GM18511 (cell line): Measurements from ENCODE around the gene SLC9A3.
"Not testable (repeated sequence)": the region's sequence is repeated elsewhere in the genome, so short reads cannot be mapped to it uniquely, and the experiment has no call there.

ENCODE experiments used
- ATAC-seq: cut with Tn5 transposase; IDR thresholded peaks from one replicate; pipeline ENCODE4 v1.9.1; 2021; ENCODE audit warnings: mild to moderate bottlenecking, moderate library complexity; ENCODE audit not compliant: unreplicated experiment

Gene SLC9A3

DNA sequence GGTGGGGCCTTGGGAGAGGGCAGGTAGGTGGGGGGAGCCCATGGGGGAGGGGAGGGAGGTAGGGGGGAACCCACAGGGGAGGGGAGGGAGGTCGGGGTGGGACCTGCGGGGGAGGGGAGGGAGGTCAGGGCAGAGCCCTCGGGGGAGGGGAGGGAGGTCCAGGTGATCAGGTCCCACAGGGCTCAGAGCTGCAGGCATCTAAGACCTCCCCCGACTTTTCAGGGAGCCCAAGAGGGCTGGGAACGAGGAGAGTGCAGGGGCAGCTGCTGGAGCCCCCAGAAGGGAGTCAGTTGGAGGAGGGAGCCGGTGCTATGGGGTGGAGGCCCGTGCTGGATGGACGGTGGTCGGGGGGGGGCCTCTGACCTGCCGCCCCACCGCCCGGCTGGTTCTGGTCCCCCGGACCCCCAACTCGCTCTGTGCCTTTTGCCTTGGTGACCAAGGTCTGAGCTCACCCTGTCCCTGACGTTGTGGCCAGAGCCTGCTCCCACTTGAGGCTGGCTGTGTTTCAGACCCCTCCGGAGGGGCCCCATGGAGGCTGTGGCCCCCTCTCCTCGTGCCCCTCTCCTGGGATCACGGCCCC is 31.8 kb downstream of the SLC9A3 start:
- ATAC-seq = no peak

DNA sequence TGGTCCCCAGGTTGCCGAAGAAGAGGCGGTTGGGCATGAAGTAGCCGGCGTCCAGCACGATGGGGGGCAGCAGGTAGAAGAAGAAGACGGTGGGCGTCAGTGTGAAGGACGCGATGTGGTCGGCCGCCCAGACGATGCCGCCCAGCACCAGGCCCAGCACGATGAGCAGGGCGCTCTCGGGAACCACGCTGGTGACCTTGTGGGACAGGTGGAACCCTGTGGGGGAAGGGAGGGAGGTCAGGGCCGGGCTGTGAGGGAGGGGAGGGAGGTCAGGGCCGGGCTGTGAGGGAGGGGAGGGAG is 32.4 kb downstream of the SLC9A3 start:
- no peak for ATAC-seq

DNA sequence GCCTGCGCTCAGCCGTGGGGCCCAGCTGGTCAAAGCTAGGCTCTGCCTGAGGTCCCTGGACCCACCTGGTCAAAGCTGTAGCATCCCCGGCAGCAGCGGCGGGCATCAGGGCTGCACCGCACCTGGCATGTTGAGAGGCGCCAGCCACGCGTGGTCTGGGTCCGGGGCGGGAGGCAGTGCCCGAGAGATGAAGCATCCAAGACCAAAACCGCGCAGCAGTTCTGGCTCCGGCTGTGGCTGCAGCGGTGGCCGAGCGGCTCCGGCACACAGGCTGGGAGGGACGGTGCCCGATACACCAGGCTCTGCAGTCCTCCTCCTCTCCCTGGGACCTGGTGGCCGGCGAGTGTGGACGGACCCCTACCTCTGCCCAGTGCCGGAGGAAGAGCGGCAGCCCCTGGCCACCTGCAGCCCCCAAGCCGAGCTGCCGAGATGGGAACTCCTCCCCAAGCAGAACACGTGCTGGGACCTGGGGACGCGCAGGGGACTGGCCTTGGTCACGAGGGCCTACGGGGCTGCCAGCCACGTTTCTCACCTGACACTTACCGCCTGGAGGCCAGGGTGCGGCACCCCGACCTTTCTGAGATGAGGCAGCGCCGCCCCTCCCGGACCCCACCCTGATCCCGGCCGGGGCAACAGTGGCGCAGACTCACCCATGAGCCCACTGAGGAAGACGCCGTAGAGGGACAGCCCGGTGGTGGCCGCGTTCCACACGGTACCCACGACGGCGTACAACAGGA is 33.0 kb downstream of the SLC9A3 start:
- ATAC-seq = no peak

DNA sequence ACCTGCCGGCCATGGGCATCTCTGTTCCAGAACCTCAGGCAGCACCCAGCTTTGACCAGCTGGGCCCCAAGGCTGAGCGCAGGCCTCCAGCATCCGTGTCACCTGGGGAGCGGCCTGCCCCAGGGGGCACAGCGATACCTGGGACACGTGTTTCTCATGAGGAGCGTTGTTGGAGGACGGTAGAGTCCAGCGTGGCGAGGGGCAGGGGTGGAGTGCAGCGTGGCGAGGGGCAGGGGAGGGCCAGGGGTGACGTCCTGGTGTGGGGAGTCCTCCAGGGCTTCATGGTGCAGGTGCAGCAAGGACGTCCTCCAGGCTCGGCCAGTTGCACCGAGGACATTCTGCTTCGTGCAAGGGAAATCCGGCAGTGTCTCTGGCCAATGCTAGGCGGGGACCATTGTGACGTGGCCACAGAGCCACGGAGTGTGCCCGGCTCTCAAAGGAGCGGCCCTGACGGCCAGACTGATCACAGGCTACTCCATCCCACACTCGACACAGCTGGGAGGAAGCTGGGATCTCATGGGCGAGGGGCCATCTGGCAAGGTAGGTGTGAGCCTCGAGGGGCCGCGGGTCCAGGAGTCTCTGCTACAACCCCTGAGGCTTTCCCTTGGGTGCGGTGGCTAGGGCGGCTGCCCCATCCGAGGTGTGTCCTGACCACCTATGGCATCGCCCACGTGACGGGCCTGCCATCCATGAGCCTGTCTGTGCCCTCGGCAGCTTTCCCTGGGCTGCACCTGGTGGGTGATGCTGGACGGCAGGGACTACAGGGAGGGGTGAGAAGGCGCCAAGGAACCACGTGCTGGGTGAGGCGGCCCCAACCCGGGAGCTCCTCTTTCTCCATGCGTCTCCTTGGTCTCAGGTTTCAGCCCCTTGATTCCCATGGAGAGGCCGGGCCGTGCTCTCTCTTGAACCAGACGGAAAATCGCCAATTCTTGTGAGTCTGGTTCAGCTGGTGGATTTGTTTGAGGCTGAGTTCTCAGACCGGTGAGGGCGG is 33.8 kb downstream of the SLC9A3 start:
- ATAC-seq = no peak

DNA sequence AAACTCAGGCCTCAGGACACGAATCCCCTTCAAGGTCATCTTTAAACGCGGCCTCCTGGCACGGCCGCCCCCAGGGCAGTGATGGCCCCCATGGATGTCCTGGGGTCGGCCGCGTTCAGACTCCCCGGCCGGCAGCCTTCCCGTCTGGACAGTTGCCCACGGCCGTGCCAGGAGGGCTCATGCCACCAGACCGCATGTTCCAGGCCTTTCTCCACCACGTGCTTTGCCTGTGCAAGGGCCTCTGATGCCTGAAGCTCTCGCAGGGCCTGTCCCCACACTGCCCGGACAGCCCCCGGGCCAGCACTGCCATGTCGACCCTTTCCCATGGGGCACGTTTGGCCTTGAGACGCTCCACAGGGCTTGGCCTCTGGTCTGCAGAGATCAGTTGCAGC is 34.6 kb downstream of the SLC9A3 start:
- no peak for ATAC-seq

DNA sequence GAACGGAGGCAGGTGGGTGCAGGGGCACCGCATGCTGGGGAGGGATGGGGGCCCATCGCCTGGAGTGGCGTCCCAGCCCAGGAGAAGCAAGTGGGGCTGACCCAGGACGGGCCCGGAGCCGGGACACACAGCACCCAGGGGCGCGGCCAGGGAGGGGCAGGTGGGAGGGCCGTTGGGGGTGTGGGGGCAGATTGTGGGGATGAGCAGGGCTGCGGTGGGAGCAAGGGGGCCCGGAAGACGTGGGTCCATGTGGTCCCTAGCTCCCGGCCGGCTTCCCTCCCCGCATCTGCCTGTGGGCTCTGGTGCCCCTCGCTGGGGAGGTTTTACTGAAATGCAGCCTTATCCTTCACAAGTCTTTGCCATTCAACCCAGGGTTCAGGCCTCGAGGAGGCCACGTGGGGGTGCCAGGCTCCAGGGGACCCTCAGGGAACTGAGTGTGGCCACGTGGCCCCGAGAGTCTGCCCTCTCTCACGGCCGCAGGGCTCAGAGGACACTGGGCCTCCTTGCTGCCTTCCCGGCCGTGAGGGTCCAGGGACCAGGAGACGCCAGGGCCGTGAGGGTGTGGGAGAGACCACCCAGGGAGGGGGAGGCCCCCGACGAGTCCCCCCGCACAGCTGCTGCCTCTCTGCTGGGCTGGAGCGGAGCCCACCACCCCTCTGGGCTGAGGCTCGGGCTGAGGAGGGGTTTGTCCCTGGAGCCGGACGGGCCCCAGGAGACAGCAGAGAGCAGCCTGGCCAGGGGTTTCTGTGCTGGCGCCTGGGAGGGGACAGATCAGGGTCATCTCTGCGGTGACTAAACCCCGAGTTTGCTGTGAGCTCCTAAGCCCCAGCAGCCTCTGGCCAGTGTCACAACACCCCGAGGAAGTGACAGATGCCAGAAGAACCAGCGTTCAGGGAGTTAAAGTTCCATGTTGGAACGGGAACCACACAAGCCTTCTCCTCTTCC is 35.2 kb downstream of the SLC9A3 start:
- no peak for ATAC-seq

DNA sequence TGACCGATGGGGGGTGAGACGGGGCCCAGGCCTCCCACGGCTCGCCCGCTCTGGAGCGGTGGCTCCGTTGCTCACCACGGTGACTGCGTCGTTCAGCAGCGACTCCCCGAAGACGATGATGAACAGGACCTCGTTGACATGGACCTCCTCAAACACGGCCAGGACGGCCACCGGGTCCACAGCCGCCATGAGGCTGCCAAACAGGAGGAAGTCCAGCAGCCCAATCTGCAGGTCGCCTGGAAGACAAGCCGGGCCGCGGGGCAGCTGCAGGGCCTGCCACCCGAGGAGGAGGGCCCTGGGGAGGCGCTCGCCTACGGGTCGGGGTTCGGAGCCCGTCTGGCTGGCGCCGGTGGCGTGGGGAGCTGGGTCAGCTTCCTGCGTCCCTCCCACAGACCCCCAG is 36.0 kb downstream of the SLC9A3 start:
- ATAC-seq = no peak

DNA sequence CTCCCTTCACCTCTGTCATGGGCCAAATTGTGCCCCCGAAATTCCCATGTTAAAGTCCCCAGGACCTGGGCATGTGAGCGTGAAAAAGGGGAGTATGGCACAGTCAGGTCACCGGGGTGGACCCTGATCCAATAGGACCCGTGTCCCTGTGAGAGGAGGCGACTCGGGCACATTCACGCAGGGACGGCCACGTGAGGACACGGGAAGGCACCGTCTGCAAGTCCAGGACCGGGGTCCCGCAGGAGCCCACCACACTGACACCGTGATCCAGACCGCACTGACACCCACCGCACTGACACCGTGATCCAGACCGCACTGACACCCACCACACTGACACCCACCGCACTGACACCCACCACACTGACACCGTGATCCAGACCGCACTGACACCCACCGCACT is 37.7 kb downstream of the SLC9A3 start:
- ATAC-seq = not testable (repeated sequence)

DNA sequence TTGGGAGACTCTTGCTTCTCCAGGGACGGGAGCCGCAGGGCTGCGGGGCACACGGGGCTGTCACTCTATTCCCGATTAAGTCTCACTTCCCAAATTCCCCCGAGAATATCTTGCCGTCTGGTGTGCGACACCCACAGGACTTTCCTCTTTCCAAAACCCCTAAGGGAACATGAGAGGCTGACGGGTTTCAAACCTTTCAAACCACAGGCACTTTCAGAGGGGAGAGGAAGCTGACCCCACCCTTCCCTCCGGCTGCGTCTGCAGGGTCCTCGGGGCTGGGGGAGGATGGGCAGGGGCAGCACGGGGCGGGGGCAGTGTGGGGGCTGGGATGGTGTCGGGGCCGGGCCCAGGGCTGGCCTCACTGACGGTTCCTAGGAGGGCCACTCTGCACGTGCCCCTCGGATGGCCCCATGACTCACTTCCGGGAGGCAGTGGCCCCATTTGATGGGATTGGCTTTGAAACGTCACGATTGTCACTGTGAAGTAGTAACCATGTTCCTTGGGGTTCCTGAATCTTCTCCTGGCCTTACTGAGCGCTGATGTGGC is 38.2 kb downstream of the SLC9A3 start:
- ATAC-seq = no peak

DNA sequence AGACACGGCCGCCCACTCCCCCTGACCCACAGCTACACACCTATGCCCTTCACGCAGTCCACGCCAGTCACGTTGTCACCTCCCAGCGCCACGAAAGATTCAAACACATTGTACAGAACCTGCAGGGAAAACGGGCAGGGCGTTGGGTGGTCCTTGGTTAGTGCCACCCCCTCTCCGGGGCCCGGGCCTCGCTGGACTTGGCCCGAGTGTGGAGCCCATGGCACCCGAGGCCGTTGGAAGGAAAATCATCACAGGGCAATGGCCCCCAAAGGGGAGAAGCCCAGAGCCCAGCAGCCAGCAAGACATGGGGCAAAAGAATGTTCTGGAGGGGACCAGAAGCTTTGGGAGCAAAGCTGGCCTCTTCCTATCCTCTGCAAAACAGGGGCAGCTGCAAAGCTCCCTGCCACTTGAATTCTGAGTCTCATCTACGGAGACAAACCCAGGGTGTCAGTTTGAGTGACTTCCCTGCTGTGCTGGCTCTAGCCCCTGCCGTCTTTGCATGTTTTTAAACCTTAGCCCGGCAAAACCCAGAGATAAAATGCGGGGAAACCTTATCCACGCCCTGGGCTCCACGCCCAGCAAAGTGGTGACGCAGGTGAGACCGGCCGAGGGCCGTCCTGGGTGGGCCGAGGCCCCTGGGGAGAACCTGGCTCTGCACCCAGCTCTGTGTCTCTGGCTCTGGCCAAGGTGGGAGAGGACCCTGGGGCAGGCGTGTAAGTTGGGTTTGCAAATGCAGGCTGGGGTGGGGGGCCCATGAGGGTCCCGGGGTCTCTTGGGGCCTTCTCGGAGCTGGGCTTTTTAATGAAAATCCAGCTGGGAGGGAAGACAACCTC is 38.9 kb downstream of the SLC9A3 start:
- no peak for ATAC-seq

DNA sequence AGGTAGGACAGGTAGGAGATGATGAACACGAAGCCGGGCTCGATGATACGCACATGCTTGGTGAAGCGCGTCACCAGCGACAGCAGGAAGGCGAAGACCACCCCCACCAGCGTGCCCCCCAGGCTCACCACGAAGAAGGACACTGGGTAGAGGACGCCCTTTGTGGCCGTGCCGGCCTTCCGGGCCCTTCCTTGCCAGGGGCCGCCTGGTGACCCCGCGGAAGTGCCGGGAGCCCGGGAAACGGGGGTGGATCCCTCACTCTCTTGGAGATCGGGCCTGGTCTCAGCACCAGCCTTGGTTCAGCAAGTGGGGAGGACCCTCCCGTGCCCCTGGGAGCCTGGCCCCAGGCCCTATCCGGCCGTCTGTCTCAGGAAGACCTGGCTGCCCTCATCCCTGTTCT is 39.7 kb downstream of the SLC9A3 start:
- ATAC-seq = no peak

DNA sequence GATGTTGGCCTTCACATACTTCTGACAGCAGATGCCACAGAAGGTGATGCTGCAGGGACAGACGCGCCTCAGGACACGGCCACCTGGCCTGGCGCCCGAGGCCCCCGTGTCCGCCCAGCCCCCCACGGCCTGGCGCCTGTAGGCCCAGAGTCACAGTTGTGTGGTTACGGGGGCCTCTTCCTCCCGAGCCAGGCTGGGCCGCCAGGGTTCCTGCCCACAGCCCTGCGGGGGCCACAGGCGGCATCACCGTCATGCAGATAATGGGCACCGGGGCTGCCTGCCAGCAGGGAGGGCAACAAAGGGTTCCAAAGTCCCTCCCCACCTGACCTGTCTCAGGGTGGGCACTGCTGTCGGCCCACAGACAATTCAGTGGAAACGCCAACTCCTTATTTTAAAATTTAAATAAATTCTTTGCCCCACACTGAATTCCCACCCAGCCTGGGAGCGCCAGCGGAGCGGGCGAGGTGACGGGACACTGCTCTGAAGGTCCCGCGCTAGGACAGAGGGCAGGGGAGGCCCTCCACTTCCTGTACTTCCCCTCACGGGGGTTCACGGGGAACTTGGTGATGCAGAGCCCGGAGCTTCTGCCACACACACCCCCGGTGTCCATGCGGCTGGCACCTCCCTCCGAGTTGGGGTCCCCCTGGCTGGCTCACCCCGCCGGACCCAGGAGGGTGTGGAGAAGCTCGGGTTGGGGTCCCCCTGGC is 40.7 kb downstream of the SLC9A3 start:
- ATAC-seq = no peak

DNA sequence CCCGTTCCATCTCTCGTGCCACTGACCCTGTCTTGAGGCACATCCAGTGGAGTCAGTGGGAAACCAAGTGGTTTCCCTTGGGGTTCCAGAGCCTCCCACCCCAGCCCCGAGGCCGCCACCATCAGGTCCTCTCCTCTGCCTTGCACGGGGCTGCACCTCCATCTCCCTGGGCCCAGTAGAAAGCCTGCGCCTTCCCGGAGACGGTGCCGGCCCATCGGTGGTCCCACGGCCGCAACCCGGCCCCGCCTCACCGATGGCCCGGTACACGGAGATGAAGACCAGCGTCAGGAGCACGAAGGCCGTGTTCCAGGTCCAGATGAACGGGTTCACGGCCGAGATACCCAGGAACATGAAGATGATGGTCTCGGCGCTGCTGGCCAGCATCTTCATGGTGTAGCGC is 41.2 kb downstream of the SLC9A3 start:
- no peak for ATAC-seq

DNA sequence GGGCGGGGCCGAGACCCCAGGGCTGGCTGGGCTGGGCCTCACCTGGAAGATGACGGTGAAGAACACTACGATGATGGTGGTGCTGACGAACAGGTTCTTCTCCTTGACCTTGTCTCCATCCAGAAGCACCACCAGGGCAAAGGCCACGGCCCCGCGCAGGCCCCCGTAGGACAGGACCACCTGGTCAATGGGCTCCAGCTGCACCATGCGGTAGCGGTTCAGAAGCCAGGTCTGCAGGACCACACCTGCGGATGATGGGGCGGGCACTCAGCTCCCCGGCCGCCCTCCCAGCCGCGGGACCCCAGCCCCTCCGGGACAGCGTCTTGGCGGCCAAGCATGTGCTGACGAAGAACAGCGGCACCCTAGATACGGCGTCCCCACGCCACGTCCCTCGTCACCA is 41.7 kb downstream of the SLC9A3 start:
- ATAC-seq = no peak

DNA sequence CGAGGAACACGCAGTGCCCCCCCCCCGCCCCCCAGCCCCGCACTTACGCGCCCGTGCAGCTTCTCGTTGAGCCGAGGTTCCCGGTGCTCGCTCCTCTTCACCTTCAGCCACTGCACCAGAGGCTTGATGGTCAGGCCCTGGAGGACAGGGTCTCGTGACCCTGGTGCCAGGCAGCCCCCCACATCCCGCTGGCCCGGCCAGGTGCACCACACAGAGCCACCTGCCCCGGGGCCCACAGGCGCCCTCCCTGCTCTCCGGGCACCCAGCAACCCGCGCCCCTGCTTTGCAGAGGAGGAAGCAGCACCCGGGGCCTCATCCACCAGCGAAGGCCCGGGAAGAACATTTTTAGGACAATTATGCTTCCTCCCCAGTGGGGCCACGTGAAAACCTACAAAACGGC is 42.2 kb downstream of the SLC9A3 start:
- no peak for ATAC-seq

DNA sequence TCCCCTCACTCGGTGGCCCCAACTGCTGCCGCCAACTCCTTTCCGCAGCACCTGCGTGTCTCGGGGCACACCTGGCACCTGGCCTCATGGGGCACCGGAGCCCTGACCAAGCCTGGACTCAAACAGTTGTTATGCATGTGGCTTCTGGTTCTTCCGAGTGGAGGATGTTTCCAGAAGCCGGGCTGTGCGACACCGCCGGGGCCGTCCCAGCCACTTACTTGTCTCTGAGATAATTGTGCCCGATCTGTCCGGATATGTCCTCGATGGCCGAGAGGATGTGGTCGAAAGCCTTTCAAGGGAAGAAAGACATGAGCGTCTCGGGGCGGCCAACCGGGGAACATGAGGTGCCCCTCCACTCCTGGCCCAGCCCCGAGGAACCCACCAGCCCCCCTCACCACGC is 42.9 kb downstream of the SLC9A3 start:
- no peak for ATAC-seq

DNA sequence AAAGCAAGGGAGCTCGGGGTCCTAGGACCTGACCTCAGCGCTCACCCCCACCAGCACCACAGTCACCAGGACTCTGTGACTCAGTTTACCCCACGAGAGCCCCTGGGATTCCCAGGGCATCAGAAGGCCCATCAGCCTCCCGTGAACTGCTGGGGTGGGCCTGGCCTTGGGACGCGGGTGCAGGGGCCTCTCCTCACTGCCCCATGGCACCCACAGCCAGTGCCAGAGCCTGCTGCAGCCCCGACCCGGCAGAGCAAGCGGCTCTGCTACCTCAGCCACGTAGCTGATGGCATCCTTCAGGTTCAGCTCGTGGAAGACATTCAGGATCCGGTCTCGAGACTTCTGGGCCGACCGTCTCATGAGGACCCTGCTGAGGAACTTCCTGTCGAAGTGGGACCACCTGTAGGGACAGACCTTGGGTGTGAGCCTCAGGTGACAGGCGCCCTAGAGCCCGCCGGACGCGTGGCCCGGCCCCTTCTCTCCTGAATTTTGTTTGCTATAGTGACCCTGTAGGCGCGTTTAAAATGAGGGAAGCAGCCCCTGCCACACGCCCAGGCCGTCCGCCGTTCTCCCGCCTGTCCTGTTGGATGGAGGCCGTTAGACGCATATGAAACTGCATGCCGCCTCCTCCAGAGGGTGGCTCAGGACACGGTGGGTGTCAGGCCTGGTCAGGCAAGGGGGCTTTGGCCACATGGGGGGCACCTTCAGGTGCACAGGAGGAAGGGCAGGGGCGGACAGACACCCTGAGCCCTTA is 44.5 kb downstream of the SLC9A3 start:
- ATAC-seq = no peak

DNA sequence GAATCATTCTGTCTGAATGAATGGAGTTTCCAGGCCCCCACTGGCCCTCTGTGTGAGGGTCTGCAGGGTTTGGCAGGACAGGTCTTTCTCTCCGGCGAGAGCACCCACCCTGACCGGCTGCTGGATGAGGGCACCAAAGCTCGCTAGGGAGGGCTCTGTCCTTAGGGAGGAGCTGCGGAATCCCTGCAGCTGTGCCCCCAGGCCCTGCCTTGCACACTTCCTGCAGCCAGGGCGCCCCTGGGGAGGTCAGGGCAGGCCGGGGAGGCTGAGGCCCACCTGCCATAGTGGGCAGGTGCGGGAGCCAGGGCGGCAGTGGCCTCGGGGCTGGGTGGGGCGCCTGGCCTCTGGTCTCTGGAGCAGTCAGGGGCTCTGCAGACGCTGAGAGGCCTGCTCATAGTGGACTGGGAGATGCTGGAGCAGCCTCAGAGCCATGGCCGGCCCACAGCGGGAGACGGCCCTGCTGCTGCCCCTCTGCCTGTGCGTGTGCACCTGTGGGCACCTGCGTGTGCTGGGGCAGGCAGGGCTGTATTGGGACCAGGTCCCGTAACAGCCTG is 45.2 kb downstream of the SLC9A3 start:
- no peak for ATAC-seq
